Testis (tissue), 2 donors: ENCODE data around the gene PLA2G4A.

Experiments used
- CTCF ChIP-seq, 3 experiments: fragments of 450-650 bp in 2 of 3; fragments of 200-600 bp in 1 of 3; sonication (generic) in 1 of 3; IDR thresholded peaks; one replicate each; pipeline ENCODE4 v1.5.1; 2016 to 2019; ENCODE audit warnings: antibody characterized with exemption in 3 of 3, mild to moderate bottlenecking in 2 of 3, moderate library complexity in 1 of 3
- POLR2A ChIP-seq: fragments of 450-650 bp; IDR thresholded peaks from one replicate; pipeline ENCODE4 v1.6.1; 2017; ENCODE audit warnings: antibody characterized with exemption, mild to moderate bottlenecking, moderate library complexity

- no peak for TF ChIP-seq CTCF (IDR thresholded peaks at IDR 0.05)
- TF ChIP-seq POLR2A, result no peak
These were observed 35.5 kb downstream of the PLA2G4A start for GRCh38 chr1:186864296-186864695.
